ENCODE data around the gene TTLL1. TPM values are rescaled to one million over a fixed set of nuclear protein-coding genes. Genes with fewer than 3 reads are reported as not detected.
"Not testable (repeated sequence)": the region's sequence is repeated elsewhere in the genome, so short reads cannot be mapped to it uniquely, and the experiment has no call there.

The TTLL1 gene
- total RNA-seq, 1 experiment from 2014 or later = 4.1 TPM

DNA sequence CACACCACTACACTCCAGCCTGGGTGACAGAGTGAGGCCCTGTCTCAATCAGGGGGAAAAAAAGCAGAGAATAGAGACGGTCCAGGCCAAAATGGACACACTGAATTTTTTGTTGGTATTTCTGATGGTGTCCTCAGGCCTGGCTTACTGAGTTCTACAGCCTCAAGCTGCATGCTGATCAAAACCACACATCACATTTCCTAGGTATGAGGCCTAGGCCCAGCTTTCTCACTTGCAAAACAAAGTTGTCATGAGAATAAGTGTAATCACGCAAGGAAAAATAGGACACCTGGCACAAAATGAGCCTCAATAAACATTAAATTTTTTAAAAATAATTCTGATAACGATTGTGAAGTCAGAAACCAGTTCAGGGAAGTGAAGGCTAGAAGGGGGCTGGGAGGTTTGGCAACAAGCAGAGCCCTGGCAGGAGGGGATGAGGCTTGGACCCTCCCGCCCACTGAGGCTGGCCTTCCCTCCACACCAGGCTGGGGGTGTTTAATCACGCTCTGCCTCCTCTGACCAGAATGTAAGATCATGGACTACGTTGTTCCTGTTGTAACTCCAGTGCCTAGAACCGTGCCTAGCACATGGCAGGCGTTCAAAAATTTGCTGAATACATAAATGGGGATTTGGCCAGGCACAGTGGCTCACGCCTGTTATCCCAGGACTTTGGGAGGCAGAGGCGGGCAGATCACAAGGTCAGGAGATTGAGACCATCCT lies 92.4 kb downstream of the TTLL1 start:
- no peaks in the 10 kb centered on the region for H3K27me3 ChIP-seq (replicated peaks; ENCODE audit: control insufficient read depth, insufficient read depth, low read length)
- peaks cover 42% of the 10 kb centered on the region for H3K36me3 Mint-ChIP-seq (ENCODE audit: insufficient read depth, unreplicated experiment)
- ChIA-PET CTCF (no interaction called here), POLR2A (no interaction called here)
- no peaks in the 10 kb centered on the region for H3K9me3 ChIP-seq
- H3K4me1 ChIP-seq = peaks cover 72% of the 10 kb centered on the region
- intact Hi-C loops (cut with micrococcal nuclease; ENCODE audit: unreplicated experiment) = no loop called here
- H3K27me3 Mint-ChIP-seq (ENCODE audit: insufficient read depth, unreplicated experiment) = no peaks in the 10 kb centered on the region
- H3K4me3 ChIP-seq (ENCODE audit: low read depth, low read length) = no peak overlapping the region
- no TSS peak for BruUV-seq (replicated peaks)
- no peaks in the 10 kb centered on the region; the same call in 1 of the 2 replicates for H3K36me3 ChIP-seq (ENCODE audit: control insufficient read depth, insufficient read depth, low read length)
- DNase-seq = no peak
- H3K4me1 Mint-ChIP-seq (ENCODE audit: low read depth, unreplicated experiment) = peaks cover 54% of the 10 kb centered on the region
- H3K27ac Mint-ChIP-seq (ENCODE audit: unreplicated experiment) = peak overlapping the region; percentile 99
- no peak overlapping the region for H3K4me3 Mint-ChIP-seq (ENCODE audit: unreplicated experiment)
- no peaks in the 10 kb centered on the region for H3K9me3 Mint-ChIP-seq (ENCODE audit: unreplicated experiment)
- TF ChIP-seq, protein P1, sequence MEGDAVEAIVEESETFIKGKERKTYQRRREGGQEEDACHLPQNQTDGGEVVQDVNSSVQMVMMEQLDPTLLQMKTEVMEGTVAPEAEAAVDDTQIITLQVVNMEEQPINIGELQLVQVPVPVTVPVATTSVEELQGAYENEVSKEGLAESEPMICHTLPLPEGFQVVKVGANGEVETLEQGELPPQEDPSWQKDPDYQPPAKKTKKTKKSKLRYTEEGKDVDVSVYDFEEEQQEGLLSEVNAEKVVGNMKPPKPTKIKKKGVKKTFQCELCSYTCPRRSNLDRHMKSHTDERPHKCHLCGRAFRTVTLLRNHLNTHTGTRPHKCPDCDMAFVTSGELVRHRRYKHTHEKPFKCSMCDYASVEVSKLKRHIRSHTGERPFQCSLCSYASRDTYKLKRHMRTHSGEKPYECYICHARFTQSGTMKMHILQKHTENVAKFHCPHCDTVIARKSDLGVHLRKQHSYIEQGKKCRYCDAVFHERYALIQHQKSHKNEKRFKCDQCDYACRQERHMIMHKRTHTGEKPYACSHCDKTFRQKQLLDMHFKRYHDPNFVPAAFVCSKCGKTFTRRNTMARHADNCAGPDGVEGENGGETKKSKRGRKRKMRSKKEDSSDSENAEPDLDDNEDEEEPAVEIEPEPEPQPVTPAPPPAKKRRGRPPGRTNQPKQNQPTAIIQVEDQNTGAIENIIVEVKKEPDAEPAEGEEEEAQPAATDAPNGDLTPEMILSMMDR (IDR thresholded peaks at IDR 0.05; ENCODE audit: insufficient read depth in 1 of 2, low read depth in 1 of 2, low read length in 1 of 2, severe bottlenecking in 1 of 2, unreplicated experiment in 1 of 2) = no peak

DNA sequence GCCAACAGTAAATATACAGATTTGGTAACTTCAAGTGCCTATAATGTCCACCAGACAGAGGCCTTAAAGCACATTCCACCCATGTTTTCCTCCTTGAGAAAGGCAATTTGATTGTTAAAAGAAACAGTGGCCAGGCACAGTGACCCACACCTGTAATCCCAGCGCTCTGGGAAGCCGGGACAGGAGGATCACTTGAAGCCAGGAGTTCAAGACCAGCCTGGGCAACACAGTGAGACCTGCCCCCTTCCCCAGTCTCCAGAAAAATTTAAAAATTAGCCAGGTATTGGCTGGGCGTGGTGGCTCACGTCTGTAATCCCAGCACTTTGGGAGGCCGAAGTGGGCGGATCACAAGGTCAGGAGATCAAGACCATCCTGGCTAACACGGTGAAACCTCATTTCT lies 93.5 kb downstream of the TTLL1 start:
- POLR2A ChIA-PET = interaction anchor here (0.6 to 3.3 kb wide), 8 partner anchors 9 to 192 kb away, joined by 3 to 48 read pairs (median 16); partner anchors contain the start of gene PACSIN2

DNA sequence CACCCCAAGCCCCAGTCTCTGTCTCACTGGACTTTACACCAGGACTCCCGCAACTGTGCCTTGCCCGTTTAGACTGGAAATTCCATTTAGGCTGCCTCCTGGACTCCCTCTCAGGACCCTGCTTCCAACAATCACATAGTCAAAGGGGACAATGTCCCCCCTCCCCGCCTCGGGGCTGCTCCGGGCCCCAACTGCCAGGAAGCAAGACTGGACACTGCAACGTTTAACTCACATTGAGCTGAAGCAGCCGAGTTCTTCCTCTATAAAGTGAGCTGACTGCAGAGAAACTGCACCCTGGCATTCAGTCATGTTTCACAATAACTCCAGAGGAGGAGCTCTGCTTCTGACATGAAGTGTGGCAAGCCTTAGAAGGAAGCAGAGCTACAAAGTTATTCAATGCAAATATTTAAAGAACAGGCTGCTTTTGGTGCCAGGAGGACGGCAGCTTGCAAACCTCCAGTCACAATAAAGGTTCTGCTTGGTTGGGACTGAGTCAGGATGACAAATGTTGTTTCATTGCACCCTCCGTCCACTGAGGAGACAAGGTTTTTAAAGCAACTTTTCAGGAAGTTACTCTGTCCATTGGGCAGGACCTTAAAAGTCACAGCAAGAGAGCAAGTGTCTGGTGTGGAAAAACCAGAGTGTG lies 94.2 kb downstream of the TTLL1 start:
- CTCF ChIA-PET = interaction anchor here (0.6 to 1.5 kb wide), 5 partner anchors 9 to 127 kb away, joined by 3 to 11 read pairs (median 4); no protein-coding TSS in a partner anchor
- H3K9me3 Mint-ChIP-seq (ENCODE audit: unreplicated experiment) = no peaks in the 10 kb centered on the region

More for the DNA sequence above, 93.5 kb downstream of the TTLL1 start:
- intact Hi-C loops (cut with micrococcal nuclease; ENCODE audit: unreplicated experiment) = loop anchor here (1.0 kb wide), 2 partner anchors 16 to 109 kb away; no protein-coding TSS in a partner anchor
- Histone ChIP-seq H3K4me1 (peaks cover 70% of the 10 kb centered on the region), H3K4me3 (ENCODE audit: low read depth, low read length) (0 out of 2 replicates have a peak overlapping the region, but pooled peaks have one; percentile 5)
- not testable (repeated sequence) for H3K9me3 Mint-ChIP-seq (ENCODE audit: unreplicated experiment); H3K27me3 Mint-ChIP-seq (ENCODE audit: insufficient read depth, unreplicated experiment); H3K9me3 ChIP-seq; H3K36me3 ChIP-seq (ENCODE audit: control insufficient read depth, insufficient read depth, low read length); H3K27me3 ChIP-seq (replicated peaks; ENCODE audit: control insufficient read depth, insufficient read depth, low read length); DNase-seq
- CTCF ChIA-PET = interaction anchor here (0.6 to 1.5 kb wide), 6 partner anchors 8 to 128 kb away, joined by 3 to 11 read pairs (median 4); no protein-coding TSS in a partner anchor
- TSS peak; percentile 97 for BruUV-seq (replicated peaks)
- Mint-ChIP-seq H3K27ac (ENCODE audit: unreplicated experiment) (peak overlapping the region; percentile 99), H3K36me3 (ENCODE audit: insufficient read depth, unreplicated experiment) (peaks cover 49% of the 10 kb centered on the region), H3K4me3 (ENCODE audit: unreplicated experiment) (peak overlapping the region; percentile 82), H3K4me1 (ENCODE audit: low read depth, unreplicated experiment) (peaks cover 54% of the 10 kb centered on the region)

More for the DNA sequence above, 94.2 kb downstream of the TTLL1 start:
- DNase-seq = peak; percentile 79 to 81
- Mint-ChIP-seq H3K4me1 (ENCODE audit: low read depth, unreplicated experiment) (peaks cover 55% of the 10 kb centered on the region), H3K27me3 (ENCODE audit: insufficient read depth, unreplicated experiment) (no peaks in the 10 kb centered on the region), H3K36me3 (ENCODE audit: insufficient read depth, unreplicated experiment) (peaks cover 49% of the 10 kb centered on the region), H3K27ac (ENCODE audit: unreplicated experiment) (peak overlapping the region; percentile 99), H3K4me3 (ENCODE audit: unreplicated experiment) (peak overlapping the region; percentile 82)
- BruUV-seq (replicated peaks) = no TSS peak
- TF ChIP-seq, protein P1 (IDR thresholded peaks at IDR 0.05; ENCODE audit: insufficient read depth in 1 of 2, low read depth in 1 of 2, low read length in 1 of 2, severe bottlenecking in 1 of 2, unreplicated experiment in 1 of 2) = no peak
- H3K4me1 ChIP-seq = peaks cover 71% of the 10 kb centered on the region
- H3K9me3 ChIP-seq = no peaks in the 10 kb centered on the region
- no peaks in the 10 kb centered on the region; the same call in 1 of the 2 replicates for H3K36me3 ChIP-seq (ENCODE audit: control insufficient read depth, insufficient read depth, low read length)
- POLR2A ChIA-PET = interaction anchor here (0.6 to 3.3 kb wide), 10 partner anchors 9 to 193 kb away, joined by 3 to 48 read pairs (median 10); partner anchors contain the start of gene PACSIN2
- peak overlapping the region; percentile 28 for H3K4me3 ChIP-seq (ENCODE audit: low read depth, low read length)
- intact Hi-C loops (cut with micrococcal nuclease; ENCODE audit: unreplicated experiment) = loop anchor here (1.0 kb wide), 3 partner anchors 12 to 109 kb away; no protein-coding TSS in a partner anchor
- no peaks in the 10 kb centered on the region for H3K27me3 ChIP-seq (replicated peaks; ENCODE audit: control insufficient read depth, insufficient read depth, low read length)

Data from Caco-2 (cell line).